ENCODE results near the gene RETREG1.
A peak's percentile ranks its signal among the peaks of the same experiment; 100 is the strongest.
"Not testable (repeated sequence)": the region's sequence is repeated elsewhere in the genome, so short reads cannot be mapped to it uniquely, and the experiment has no call there.

RETREG1 gene

GRCh38 chr5:16483361-16483760, 133.4 kb downstream of the RETREG1 start:
- no peak for DNase-seq

- no peak for DNase-seq
Measured at GRCh38 chr5:16482891-16483290, 133.9 kb downstream of the RETREG1 start.

DNA sequence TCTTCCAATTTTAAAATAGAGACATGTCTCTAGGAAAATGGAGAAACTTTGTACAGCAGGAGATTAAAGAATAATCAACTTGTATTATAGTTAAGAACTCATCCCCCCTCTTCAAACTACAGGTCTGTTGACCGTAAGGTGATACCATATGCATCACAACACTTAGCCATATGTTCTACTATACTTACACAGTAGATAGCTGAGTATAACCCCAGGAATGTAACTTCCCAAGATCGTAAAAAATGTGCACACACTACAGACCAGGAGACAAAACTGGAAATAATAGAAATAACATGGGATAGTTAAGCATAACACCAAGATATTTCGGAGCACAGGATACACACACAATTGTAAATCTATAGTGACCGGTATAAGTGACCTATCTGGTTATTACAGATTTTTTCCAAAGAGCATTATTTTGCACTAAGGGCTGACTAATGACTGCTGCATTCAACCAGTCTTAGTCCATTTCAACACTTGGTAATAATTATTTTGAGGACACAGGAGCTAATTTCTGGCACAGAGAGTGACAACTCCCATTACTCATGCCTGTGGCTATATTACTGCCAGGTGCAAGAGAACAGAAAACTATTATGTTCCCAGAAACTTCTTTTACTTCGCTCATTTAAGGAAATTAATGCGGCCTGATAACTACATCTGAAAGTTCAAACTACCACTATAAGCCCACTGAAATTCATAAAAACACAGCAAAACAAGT, 135.8 kb downstream of the RETREG1 start:
- DNase-seq = no peak

DNA sequence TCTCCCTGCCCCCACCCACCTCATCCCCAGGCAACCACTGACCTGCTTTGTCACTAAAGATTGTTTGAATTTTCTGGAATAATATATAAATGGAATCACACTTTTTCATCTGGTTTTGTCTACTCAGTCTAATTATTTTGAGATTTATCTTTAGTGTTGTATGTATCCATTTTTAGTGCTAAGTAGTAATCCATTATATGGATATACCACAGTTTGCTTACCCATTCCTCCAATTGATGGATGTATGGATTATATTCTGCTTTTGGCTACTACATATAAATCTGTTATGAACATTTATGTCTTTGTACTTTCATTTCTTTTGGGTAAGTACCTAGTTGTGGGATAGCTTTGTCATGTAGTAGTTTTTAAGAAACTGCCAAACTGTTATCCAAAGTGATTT, 136.7 kb downstream of the RETREG1 start:
- DNase-seq = no peak

GRCh38 chr5:16477541-16477940, 139.3 kb downstream of the RETREG1 start:
- no peak for DNase-seq

- not testable (repeated sequence) for DNase-seq
Measured at GRCh38 chr5:16476417-16476816, 140.4 kb downstream of the RETREG1 start.

DNA sequence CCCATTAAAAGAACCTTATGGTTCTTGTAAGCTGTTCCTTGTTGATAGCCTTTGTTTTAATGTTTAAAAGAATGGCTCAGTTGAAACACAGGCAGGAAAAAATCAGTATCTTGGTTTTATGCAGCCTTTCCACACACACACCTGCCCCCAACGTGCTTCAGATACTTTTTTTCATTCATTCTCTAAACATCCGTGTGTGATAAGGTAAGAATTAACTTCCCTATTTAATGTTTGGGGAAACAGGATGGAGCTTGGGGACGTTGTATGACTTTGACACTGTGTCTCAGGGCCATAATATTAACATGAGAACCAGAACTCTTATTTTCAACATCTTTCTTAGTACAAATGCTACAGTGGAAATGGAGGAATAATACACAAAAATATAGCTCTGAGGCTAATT, 145.4 kb downstream of the RETREG1 start:
- no peak for DNase-seq

- peak in 1 of 5 experiments; percentile 67 for DNase-seq
Measured at GRCh38 chr5:16467363-16468219, 149.2 kb downstream of the RETREG1 start.

GRCh38 chr5:16465544-16466432, 151.0 kb downstream of the RETREG1 start, which contains the start of gene ZNF622:
TSS of gene ZNF622 (minus strand) at chr5:16465800. CDS start at chr5:16465665, 135 bp downstream.
- peak; percentile 70 to 96 (median 83) for DNase-seq

- peak in 1 of 5 experiments; percentile 17 for DNase-seq
Measured at GRCh38 chr5:16464664-16465543, 151.9 kb downstream of the RETREG1 start.

- DNase-seq = no peak
Measured at GRCh38 chr5:16464231-16464630, 152.6 kb downstream of the RETREG1 start.

DNA sequence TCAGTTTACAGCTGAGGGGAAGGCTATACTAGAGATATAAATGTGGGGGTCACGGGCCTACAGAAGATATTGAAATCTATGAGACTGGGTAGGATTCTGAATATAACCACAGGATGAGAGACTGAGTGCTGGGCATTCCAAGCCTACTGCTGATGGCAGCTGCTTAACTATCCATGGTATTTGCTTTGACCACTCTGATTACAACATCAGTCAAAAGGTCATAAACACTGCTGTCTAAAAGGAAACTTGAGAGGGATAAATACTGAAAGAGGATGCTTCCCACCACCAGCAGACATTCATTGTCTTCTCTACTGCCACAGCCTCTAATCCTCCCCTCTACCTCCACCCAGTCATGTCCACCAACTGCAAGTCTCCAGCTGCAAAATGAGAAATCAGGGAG, 155.0 kb downstream of the RETREG1 start:
- no peak for DNase-seq

DNA sequence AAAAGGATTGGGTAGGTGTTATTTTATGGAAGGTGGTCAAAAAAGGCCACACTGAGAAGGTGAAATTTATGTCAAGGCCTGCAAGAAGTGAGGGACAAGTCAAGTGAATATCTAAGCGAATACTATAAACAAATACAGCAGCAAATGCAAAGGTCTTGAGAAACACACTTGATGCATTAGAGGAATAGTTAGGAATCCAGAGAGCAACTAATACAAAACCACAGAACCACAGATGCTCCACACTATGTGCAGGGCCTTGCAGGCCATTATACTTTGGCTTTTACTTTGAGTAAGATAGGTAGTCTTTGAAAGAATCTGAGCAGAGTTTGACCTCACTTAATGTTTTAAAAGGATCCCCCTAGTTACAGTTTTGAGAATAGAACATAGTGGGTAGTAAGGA, 155.8 kb downstream of the RETREG1 start:
- no peak for DNase-seq

- no peak for DNase-seq
Measured at GRCh38 chr5:16459451-16459850, 157.3 kb downstream of the RETREG1 start.

GRCh38 chr5:16457853-16458252, 158.9 kb downstream of the RETREG1 start:
- no peak for DNase-seq

DNA sequence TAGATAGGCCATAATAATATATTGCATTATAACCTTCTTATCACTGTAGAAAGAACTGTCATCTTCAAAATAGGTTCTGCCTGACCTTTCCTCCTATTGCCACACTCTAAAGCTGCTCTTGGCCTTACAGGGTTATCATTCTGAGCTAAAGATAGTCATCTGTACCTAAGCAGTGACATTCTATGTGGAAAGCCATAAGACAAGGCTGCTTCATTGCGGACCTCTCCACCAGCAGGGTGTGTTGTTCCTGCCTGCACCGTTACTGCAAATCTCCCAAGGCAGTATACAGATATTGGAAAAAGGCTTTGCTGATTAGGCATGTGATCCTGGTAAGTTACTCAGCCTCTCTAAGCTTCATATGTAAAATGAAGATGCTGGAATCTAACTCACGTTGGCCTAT, 159.3 kb downstream of the RETREG1 start:
- DNase-seq = no peak

DNA sequence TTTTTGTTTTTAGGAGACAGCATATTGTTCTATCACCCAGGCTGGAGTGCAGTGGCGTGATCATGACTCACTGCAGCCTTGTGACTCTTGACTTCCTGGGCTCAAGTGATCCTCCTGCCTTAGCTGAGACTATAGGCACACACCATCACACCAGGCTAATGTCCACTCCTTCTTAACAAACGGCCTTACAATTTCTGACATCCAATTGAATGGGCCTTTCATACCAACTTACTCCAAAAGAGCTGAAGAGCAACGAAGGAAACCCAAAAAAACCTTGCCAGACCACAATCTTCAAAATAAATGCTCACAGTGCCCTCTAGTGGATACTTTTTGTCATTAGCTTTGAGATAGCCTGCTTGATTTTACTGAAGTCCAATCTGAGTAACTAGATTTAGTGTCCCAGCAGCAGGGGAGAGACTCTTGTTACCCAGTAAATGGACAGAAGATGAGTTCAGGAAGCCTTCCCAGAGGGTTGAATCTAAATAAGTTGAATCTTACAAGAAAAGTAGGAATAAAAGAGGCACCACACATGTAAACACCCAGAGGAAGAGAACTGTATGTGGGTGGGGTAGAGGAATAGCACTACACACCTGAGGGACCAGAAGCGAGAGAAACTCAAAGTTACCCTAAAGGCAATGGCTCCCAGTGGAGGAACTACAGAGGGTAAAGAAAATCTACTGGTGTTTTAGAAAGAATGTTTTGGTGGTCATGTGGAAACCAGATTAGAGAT, 160.5 kb downstream of the RETREG1 start:
- DNase-seq = peak in 2 of 5 experiments; percentile 30 to 64

DNA sequence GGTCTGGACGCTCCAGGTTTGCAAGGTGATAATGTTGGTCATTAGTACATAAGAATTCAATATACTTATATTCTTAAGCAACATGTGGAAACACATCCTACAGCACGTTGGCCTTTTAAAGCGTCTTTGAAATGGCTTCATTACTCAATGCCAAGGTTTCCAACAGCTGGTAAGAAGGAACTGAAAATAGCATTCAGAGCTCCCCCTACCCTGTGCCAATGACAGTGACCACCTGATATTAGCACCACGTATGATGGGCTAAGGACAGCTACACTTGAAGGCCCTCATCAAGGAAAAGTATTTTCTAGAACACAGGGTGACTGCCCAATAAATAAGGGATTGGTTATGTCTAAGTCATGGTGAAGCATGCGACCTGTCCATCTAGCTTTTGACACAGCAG, 161.1 kb downstream of the RETREG1 start:
- no peak for DNase-seq

GRCh38 chr5:16454686-16455085, 162.1 kb downstream of the RETREG1 start:
- no peak for DNase-seq

DNA sequence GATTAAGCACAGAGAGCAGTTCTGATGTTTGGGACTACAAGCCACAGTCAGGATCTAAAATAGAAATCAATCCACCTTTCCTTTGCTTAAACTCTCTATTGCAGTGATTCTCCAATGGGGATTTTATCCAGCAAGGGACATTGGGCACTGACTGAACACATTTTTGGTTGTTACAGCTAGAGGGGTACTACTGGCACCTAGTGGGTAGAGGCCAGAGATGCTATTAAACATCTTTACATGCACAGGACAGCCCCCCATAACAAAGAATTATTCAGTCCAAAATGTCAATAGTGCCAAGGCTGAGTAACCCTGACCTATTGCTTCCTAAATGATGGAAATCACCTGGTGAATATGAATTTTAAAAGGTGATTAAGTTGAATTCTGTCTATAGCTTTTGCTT, 163.2 kb downstream of the RETREG1 start:
- no peak for DNase-seq

- no peak for DNase-seq
Measured at GRCh38 chr5:16450163-16450562, 166.6 kb downstream of the RETREG1 start.
